Esophagus squamous epithelium (tissue), 4 donors: ENCODE results near the gene NR3C2.

Experiments used
- POLR2A ChIP-seq, 4 donors: fragments of 450-650 bp; IDR thresholded peaks; one replicate each; pipeline ENCODE4 v1.6.1; 2017; ENCODE audit warnings: antibody characterized with exemption in 4 of 4, mild to moderate bottlenecking in 4 of 4, moderate library complexity in 3 of 4
- TF ChIP-seq, protein P1 (sequence below), 6 experiments: fragments of 450-650 bp in 4 of 6; fragments of 200-600 bp in 2 of 6; sonication (generic) in 2 of 6; IDR thresholded peaks; one replicate each; pipeline ENCODE4 v1.5.1; 2016 to 2019; ENCODE audit warnings: antibody characterized with exemption in 6 of 6, mild to moderate bottlenecking in 4 of 6, moderate library complexity in 4 of 6

DNA sequence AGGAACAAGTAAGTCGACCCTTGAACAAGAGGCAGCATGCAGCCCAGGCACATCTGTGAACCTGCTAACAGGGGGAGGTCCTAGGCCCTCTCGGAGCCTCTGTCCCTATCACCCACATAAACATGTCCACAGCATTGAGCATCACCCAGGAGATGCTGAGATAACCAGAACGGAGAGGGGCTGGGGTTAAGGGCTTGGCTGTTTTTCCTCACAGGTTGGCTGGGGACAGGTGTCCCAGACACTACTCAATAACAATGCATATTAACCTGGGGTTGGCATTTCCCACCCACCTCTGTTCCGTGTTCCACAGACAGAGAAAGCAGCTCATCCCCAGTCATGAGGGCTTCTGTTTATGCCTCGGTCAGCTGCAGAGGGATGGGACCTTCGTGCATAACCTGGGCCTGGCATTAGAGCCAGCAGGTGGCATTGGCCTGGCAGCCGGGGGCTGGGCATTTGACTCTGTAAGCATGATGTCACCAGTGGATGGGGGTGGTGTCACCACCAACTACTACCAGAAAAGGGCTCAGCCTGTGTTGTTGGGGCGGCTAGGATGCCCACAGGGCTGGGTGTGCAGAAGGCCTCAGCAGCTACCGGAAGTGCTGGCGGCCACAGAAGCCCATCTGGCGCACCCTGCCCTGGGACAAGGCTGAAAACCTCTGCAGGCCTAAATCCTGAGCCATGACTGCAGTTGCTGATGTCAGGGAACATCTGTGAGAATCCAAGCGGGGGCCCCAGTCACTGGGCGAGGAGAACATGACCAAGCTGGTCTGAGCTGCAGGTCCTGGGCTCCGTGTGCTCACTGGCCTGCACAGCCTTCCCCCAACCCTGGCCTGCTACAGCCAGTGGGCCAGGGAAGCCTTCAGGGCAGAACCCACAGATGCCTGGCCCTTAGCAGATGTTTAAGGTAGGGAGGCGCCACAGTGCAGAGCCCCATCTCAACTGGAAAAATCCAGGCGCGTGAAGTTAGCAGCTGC is 351.4 kb downstream of the NR3C2 start:
- TF ChIP-seq, protein P1, sequence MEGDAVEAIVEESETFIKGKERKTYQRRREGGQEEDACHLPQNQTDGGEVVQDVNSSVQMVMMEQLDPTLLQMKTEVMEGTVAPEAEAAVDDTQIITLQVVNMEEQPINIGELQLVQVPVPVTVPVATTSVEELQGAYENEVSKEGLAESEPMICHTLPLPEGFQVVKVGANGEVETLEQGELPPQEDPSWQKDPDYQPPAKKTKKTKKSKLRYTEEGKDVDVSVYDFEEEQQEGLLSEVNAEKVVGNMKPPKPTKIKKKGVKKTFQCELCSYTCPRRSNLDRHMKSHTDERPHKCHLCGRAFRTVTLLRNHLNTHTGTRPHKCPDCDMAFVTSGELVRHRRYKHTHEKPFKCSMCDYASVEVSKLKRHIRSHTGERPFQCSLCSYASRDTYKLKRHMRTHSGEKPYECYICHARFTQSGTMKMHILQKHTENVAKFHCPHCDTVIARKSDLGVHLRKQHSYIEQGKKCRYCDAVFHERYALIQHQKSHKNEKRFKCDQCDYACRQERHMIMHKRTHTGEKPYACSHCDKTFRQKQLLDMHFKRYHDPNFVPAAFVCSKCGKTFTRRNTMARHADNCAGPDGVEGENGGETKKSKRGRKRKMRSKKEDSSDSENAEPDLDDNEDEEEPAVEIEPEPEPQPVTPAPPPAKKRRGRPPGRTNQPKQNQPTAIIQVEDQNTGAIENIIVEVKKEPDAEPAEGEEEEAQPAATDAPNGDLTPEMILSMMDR (IDR thresholded peaks at IDR 0.05) = no peak
- no peak for TF ChIP-seq POLR2A (IDR thresholded peaks at IDR 0.05)
